Progenitor cell of endocrine pancreas (in vitro differentiated cells): ENCODE data around the gene SP3. TPM values are rescaled to one million over a fixed set of nuclear protein-coding genes. Genes with fewer than 3 reads are reported as not detected.
A peak's percentile ranks its signal among the peaks of the same experiment; 100 is the strongest.

Source experiments
- DNase-seq: peaks from one replicate; pipeline ENCODE4 v3.0.0; 2021; ENCODE audit warnings: low spot score; ENCODE audit not compliant: unreplicated experiment
- H3K27ac Mint-ChIP-seq: 2 replicates; pipeline ENCODE4 v1.8.0; 2021; ENCODE audit warnings: mild to moderate bottlenecking, moderate library complexity, mixed read lengths
- H3K27me3 Mint-ChIP-seq: 2 replicates; pipeline ENCODE4 v1.8.0; 2021; ENCODE audit warnings: mixed read lengths
- H3K36me3 Mint-ChIP-seq: 2 replicates; pipeline ENCODE4 v1.8.0; 2022; ENCODE audit warnings: mixed read lengths; ENCODE audit not compliant: insufficient read depth
- H3K4me1 Mint-ChIP-seq: 2 replicates; pipeline ENCODE4 v1.8.0; 2021; ENCODE audit warnings: low read depth, mixed read lengths
- H3K4me3 Mint-ChIP-seq: 2 replicates; pipeline ENCODE4 v1.8.0; 2021; ENCODE audit warnings: low read depth, mild to moderate bottlenecking, moderate library complexity, mixed read lengths
- H3K9me3 Mint-ChIP-seq: 2 replicates; pipeline ENCODE4 v1.8.0; 2021; ENCODE audit warnings: low read depth, mixed read lengths
- total RNA-seq: library from RNA; stranded (reverse); gene quantifications from 2 replicates; pipeline ENCODE4 v1.2.1, GENCODE V29; 2021
- TF ChIP-seq, protein P1 (sequence below): fragments of 200-600 bp; sonication (generic); IDR thresholded peaks from one replicate; pipeline ENCODE4 v1.5.0; 2021; ENCODE audit warnings: antibody characterized with exemption, mild to moderate bottlenecking; ENCODE audit not compliant: unreplicated experiment

Gene SP3
- total RNA-seq, 1 donor from 2014 or later, result 96.9 TPM

- DNase-seq, result no peak
- Mint-ChIP-seq H3K4me3 (no peak overlapping the region), H3K36me3 (peaks cover 12% of the 10 kb centered on the region), H3K27ac (no peak overlapping the region), H3K9me3 (peaks cover 3% of the 10 kb centered on the region), H3K4me1 (peaks cover 14% of the 10 kb centered on the region), H3K27me3 (no peaks in the 10 kb centered on the region)
- TF ChIP-seq, protein P1, sequence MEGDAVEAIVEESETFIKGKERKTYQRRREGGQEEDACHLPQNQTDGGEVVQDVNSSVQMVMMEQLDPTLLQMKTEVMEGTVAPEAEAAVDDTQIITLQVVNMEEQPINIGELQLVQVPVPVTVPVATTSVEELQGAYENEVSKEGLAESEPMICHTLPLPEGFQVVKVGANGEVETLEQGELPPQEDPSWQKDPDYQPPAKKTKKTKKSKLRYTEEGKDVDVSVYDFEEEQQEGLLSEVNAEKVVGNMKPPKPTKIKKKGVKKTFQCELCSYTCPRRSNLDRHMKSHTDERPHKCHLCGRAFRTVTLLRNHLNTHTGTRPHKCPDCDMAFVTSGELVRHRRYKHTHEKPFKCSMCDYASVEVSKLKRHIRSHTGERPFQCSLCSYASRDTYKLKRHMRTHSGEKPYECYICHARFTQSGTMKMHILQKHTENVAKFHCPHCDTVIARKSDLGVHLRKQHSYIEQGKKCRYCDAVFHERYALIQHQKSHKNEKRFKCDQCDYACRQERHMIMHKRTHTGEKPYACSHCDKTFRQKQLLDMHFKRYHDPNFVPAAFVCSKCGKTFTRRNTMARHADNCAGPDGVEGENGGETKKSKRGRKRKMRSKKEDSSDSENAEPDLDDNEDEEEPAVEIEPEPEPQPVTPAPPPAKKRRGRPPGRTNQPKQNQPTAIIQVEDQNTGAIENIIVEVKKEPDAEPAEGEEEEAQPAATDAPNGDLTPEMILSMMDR, result no peak
Observed at GRCh38 chr2:173926875-173927274, 38.3 kb downstream of the SP3 start.

- TF ChIP-seq, protein P1, result no peak
- H3K9me3 Mint-ChIP-seq, result peaks cover 3% of the 10 kb centered on the region
- H3K27ac Mint-ChIP-seq, result no peak overlapping the region
- no peak for DNase-seq
- peaks cover 13% of the 10 kb centered on the region for H3K4me1 Mint-ChIP-seq
- H3K36me3 Mint-ChIP-seq, result peaks cover 10% of the 10 kb centered on the region
- H3K4me3 Mint-ChIP-seq, result no peak overlapping the region
- no peaks in the 10 kb centered on the region for H3K27me3 Mint-ChIP-seq
Observed at GRCh38 chr2:173924285-173924684, 40.9 kb downstream of the SP3 start.

DNA sequence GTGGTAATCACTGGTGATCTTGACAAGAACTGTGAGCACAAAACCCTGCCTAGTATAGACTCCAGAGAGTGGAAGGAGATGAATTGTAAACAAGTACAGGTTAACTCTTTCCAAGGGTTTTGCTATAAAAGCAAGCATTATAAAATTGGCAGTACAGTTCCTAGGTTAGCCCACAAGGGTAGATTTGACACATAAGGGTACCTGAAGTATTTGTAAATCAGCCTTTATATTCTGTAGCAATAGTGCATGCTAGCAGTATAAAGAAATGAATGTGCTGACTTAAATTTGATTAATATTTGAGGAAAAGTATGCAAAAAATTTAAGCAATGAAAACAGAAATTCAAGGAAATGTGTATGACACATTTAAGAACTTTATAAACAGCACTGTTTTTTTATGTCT, 42.4 kb downstream of the SP3 start:
- H3K27ac Mint-ChIP-seq, result no peak overlapping the region
- H3K4me3 Mint-ChIP-seq, result no peak overlapping the region
- H3K4me1 Mint-ChIP-seq, result peaks cover 11% of the 10 kb centered on the region
- no peak for DNase-seq
- no peaks in the 10 kb centered on the region for H3K27me3 Mint-ChIP-seq
- peaks cover 10% of the 10 kb centered on the region for H3K36me3 Mint-ChIP-seq
- TF ChIP-seq, protein P1, result no peak
- peaks cover under 1% of the 10 kb centered on the region for H3K9me3 Mint-ChIP-seq

DNA sequence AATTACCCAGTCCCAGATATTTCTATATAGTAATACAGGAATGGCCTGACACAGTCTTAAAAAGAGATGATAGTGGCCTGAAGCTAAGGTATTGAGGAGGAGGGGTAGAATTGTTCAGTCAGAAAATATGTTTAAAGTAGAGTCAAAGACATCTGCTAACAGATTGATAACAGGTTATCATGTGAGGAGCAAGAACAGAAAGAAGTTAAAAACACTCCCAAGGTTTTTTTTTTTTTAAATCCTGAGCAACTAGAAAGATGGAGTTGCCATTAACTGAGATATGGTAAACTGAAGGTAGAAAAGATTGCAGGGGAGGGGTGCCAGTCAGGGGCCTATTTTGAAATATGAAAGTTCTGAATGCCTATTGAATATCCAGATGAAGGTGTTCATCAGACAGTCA, 43.1 kb downstream of the SP3 start:
- H3K27ac Mint-ChIP-seq, result no peak overlapping the region
- H3K4me1 Mint-ChIP-seq, result peaks cover 11% of the 10 kb centered on the region
- no peak overlapping the region for H3K4me3 Mint-ChIP-seq
- no peaks in the 10 kb centered on the region for H3K27me3 Mint-ChIP-seq
- TF ChIP-seq, protein P1, result no peak
- H3K36me3 Mint-ChIP-seq, result peaks cover 15% of the 10 kb centered on the region
- no peak for DNase-seq
- H3K9me3 Mint-ChIP-seq, result no peaks in the 10 kb centered on the region

GRCh38 chr2:173914055-173914927, 50.9 kb downstream of the SP3 start:
- H3K9me3 Mint-ChIP-seq, result no peaks in the 10 kb centered on the region
- H3K36me3 Mint-ChIP-seq, result peaks cover 31% of the 10 kb centered on the region
- H3K27ac Mint-ChIP-seq, result no peak overlapping the region
- H3K4me3 Mint-ChIP-seq, result peak overlapping the region; percentile 25
- H3K27me3 Mint-ChIP-seq, result no peaks in the 10 kb centered on the region
- TF ChIP-seq, protein P1, result no peak
- H3K4me1 Mint-ChIP-seq, result peaks cover 39% of the 10 kb centered on the region
- no peak for DNase-seq
